ENCODE results near the gene CAPZB.

The CAPZB gene

DNA sequence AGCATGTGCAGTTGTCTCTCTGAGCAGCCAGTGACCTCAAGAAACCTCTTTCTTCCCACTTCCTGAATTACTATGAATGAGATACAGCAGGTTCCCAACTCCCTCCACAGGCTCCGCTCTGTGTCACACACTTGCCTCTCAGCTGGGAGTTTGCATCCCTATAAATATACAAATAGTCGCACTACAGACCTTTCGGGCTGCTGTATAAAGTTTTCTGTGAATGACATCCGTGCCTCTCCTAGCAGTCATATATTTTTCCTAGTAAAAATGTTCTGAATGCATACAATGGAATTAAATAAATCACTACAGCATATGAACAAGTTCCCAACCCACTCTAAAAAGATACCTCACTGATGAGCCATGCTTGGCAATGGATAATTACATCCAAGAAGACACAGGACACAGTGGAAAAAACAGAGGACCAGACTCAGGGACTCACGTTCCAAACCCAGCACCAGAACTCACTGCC, 66.8 kb downstream of the CAPZB start:
- in situ Hi-C loops (cut with HindIII; ENCODE audit: low sequenced_read_pairs) = no loop called here
- H3K4me3 ChIP-seq (ENCODE audit: low read depth, low read length) = no peak overlapping the region
- TF ChIP-seq, protein P1, sequence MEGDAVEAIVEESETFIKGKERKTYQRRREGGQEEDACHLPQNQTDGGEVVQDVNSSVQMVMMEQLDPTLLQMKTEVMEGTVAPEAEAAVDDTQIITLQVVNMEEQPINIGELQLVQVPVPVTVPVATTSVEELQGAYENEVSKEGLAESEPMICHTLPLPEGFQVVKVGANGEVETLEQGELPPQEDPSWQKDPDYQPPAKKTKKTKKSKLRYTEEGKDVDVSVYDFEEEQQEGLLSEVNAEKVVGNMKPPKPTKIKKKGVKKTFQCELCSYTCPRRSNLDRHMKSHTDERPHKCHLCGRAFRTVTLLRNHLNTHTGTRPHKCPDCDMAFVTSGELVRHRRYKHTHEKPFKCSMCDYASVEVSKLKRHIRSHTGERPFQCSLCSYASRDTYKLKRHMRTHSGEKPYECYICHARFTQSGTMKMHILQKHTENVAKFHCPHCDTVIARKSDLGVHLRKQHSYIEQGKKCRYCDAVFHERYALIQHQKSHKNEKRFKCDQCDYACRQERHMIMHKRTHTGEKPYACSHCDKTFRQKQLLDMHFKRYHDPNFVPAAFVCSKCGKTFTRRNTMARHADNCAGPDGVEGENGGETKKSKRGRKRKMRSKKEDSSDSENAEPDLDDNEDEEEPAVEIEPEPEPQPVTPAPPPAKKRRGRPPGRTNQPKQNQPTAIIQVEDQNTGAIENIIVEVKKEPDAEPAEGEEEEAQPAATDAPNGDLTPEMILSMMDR (IDR thresholded peaks at IDR 0.05; ENCODE audit: low read depth, low read length, missing control alignments) = no peak
- no peak for DNase-seq (ENCODE audit: low read depth)

DNA sequence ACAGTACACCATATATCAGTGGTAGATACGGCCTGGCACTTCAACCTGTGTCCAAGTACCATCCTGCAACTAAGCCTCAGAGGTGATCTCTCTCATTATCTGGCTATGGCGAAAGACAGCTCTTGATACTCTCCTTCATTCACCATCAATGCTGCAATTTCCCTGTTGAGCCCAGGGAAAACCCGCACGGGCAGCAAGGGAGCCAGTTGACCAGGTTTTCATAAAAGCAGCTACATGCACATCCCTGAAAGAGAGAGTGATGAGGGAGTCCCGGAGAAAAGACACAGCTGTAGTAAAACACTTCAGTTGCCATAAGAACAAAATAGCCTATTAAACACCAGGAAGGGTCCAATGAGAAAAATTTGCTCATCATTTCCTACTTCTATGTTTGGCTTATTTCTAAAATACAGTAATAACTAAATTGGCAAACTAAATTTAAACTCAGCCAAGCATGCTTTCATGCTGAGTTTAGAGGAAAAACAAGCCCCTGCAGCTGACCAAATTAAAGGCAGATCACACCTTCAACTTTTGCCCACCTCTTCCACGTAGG, 68.3 kb downstream of the CAPZB start:
- no peak overlapping the region for H3K4me3 ChIP-seq (ENCODE audit: low read depth, low read length)
- no peak for DNase-seq (ENCODE audit: low read depth)
- in situ Hi-C loops (cut with HindIII; ENCODE audit: low sequenced_read_pairs) = no loop called here
- TF ChIP-seq, protein P1 (IDR thresholded peaks at IDR 0.05; ENCODE audit: low read depth, low read length, missing control alignments) = no peak

DNA sequence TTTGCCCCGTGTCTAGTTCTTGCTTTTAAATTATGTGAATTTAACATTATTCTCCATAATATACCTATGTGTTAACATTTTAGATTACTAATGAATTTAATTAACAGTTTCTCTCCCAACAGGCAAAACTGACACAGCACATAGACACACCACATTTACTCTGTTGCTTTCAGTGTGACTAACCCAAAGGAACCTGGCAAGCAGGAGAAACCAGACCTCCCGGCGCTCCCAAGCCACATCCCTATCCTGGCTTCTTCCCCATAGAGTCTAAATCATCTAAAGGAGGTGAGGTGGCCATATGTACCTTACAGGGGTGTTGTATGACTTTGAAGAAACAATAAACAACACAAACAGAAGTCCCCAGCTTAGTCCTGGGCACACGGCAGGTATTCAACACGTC, 69.2 kb downstream of the CAPZB start:
- no peak overlapping the region for H3K4me3 ChIP-seq (ENCODE audit: low read depth, low read length)
- in situ Hi-C loops (cut with HindIII; ENCODE audit: low sequenced_read_pairs) = no loop called here
- no peak for DNase-seq (ENCODE audit: low read depth)
- TF ChIP-seq, protein P1 (IDR thresholded peaks at IDR 0.05; ENCODE audit: low read depth, low read length, missing control alignments) = no peak

GRCh38 chr1:19414515-19415121, 70.7 kb downstream of the CAPZB start:
- TF ChIP-seq, protein P1 (IDR thresholded peaks at IDR 0.05; ENCODE audit: low read depth, low read length, missing control alignments) = no peak
- in situ Hi-C loops (cut with HindIII; ENCODE audit: low sequenced_read_pairs) = no loop called here
- H3K4me3 ChIP-seq (ENCODE audit: low read depth, low read length) = no peak overlapping the region
- DNase-seq (ENCODE audit: low read depth) = no peak

- TF ChIP-seq, protein P1 (IDR thresholded peaks at IDR 0.05; ENCODE audit: low read depth, low read length, missing control alignments) = no peak
- no peak overlapping the region for H3K4me3 ChIP-seq (ENCODE audit: low read depth, low read length)
- DNase-seq (ENCODE audit: low read depth) = no peak
- in situ Hi-C loops (cut with HindIII; ENCODE audit: low sequenced_read_pairs) = no loop called here
These were observed 71.3 kb downstream of the CAPZB start for GRCh38 chr1:19413999-19414398.

DNA sequence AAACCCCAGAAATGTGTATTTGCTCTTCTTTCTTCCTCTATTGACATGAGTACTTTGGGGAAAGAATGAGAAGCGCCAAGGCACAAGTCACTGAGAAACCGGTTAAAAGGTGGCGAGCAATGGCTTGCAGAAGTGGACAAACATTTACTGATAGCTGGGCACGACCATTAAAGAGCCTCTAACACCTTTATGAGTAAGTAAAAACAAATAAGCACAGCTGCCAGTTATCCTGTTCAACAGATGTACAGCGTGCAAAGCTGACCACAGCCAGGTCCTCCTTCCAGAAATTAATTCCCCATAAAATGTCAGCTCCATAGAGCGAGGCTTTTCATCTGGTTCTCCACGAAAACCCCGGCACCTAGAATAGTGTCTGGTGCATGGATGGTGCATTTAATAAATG, 72.7 kb downstream of the CAPZB start:
- TF ChIP-seq, protein P1 (IDR thresholded peaks at IDR 0.05; ENCODE audit: low read depth, low read length, missing control alignments) = no peak
- no peak overlapping the region for H3K4me3 ChIP-seq (ENCODE audit: low read depth, low read length)
- no peak for DNase-seq (ENCODE audit: low read depth)
- in situ Hi-C loops (cut with HindIII; ENCODE audit: low sequenced_read_pairs) = no loop called here

Measured in astrocyte of the cerebellum (primary cell).